GM12878 (cell line): ENCODE measurements around the gene RNF34. TPM values are rescaled to one million over a fixed set of nuclear protein-coding genes. Genes with fewer than 3 reads are reported as not detected.

ENCODE experiments used
- ATAC-seq: fragments of 200-7000 bp; cut with Tn5 transposase; 3 replicates; pipeline ENCODE4 v1.9.1; 2020; ENCODE audit warnings: mild to moderate bottlenecking, moderate library complexity
- BruUV-seq: library from RNA; stranded (reverse); fragments of 400-500 nt; replicated peaks from 2 replicates; lab custom pipeline; 2021; lab: Mats Ljungman, UMichigan
- CTCF ChIA-PET: fragments of 300-600 bp; sonication (Branson Sonifier 250); formaldehyde crosslinking; extraction: SDS; loops from one replicate; lab custom pipeline; 2021; ENCODE audit warnings: inconsistent platforms; lab: Yijun Ruan, JAX
- POLR2A ChIA-PET: fragments of 350-600 bp; formaldehyde crosslinking; extraction: SDS; loops from one replicate; lab custom pipeline; 2021; ENCODE audit warnings: inconsistent platforms; lab: Charles Lee
- RAD21 ChIA-PET: fragments of 300-600 bp; sonication (Branson Sonifier 250); formaldehyde crosslinking; loops from one replicate; lab custom pipeline; 2023; ENCODE audit warnings: antibody characterized with exemption; ENCODE audit not compliant: unreplicated experiment; lab: Charles Lee
- SMC1A ChIA-PET: fragments of 300-600 bp; sonication (Branson Sonifier 250); formaldehyde crosslinking; loops from one replicate; lab custom pipeline; 2023; ENCODE audit not compliant: unreplicated experiment, uncharacterized antibody; lab: Charles Lee
- DNase-seq: peaks from one replicate; pipeline ENCODE4 v3.0.0-alpha.2; 2011; ENCODE audit warnings: low read depth, low spot score
- FAIRE-seq: peaks from 3 replicates; lab custom pipeline; 2011; peaks lifted over from hg19 to GRCh38; lab: Jason Lieb, UNC
- H2AFZ ChIP-seq: 2 replicates; pipeline ENCODE4 v1.6.0; 2011; ENCODE audit warnings: low read depth, low read length, control low read depth; ENCODE audit not compliant: control insufficient read depth
- H3K27ac ChIP-seq: 2 replicates; pipeline ENCODE4 v1.5.1; 2011; ENCODE audit warnings: control low read depth; ENCODE audit not compliant: control insufficient read depth, insufficient read depth
- H3K27me3 ChIP-seq, 2 experiments: replicated peaks in 1 of 2; 2 replicates each; pipeline versions ENCODE4 v1.6.0 to v1.6.1; 2011; ENCODE audit warnings: low read length in 1 of 2; ENCODE audit not compliant: control insufficient read depth in 2 of 2, insufficient read depth in 2 of 2
- H3K36me3 ChIP-seq, 2 experiments: 2 replicates each; pipeline ENCODE4 v1.5.1; 2011; ENCODE audit warnings: low read length in 1 of 2; ENCODE audit not compliant: control insufficient read depth in 2 of 2, insufficient read depth in 2 of 2
- H3K4me1 ChIP-seq: 2 replicates; pipeline ENCODE4 v1.6.1; 2011; ENCODE audit warnings: mild to moderate bottlenecking, low read length, moderate library complexity, mixed read lengths; ENCODE audit not compliant: control insufficient read depth, insufficient read depth
- H3K4me2 ChIP-seq: 2 replicates; pipeline ENCODE4 v1.6.0; 2011; ENCODE audit warnings: control low read depth; ENCODE audit not compliant: control insufficient read depth, insufficient read depth
- H3K4me3 ChIP-seq: fragments of 200-600 bp; sonication (generic); 2 replicates; pipeline ENCODE4 v1.5.1; 2016
- H3K79me2 ChIP-seq: 2 replicates; pipeline ENCODE4 v1.6.0; 2011; ENCODE audit warnings: low read length; ENCODE audit not compliant: control insufficient read depth, insufficient read depth
- H3K9ac ChIP-seq: 2 replicates; pipeline ENCODE4 v1.8.0; 2011; ENCODE audit warnings: low read length, control low read depth, mixed read lengths; ENCODE audit not compliant: control insufficient read depth, insufficient read depth
- H3K9me3 ChIP-seq: replicated peaks from 3 replicates; pipeline ENCODE4 v1.5.1; 2011; ENCODE audit warnings: mild to moderate bottlenecking, low read length; ENCODE audit not compliant: control insufficient read depth, insufficient read depth
- H4K20me1 ChIP-seq: 2 replicates; pipeline ENCODE4 v1.6.0; 2011; ENCODE audit not compliant: control insufficient read depth, insufficient read depth
- E2F8 ChIP-seq: fragments of 450-650 bp; IDR thresholded peaks from 2 replicates; pipeline ENCODE4 v1.6.1; 2018; ENCODE audit warnings: mild to moderate bottlenecking, low read depth, moderate library complexity; ENCODE audit not compliant: partially characterized antibody
- FOXK2 ChIP-seq: fragments of 450-650 bp; IDR thresholded peaks from 2 replicates; pipeline ENCODE4 v1.6.1; 2017; ENCODE audit warnings: mild to moderate bottlenecking, moderate library complexity
- JUNB ChIP-seq: IDR thresholded peaks from 2 replicates; pipeline ENCODE4 v1.6.1; 2016; ENCODE audit warnings: antibody characterized with exemption, mild to moderate bottlenecking
- REST ChIP-seq: IDR thresholded peaks from 2 replicates; pipeline ENCODE4 v1.6.1; 2012; ENCODE audit warnings: mild to moderate bottlenecking, low read depth, low read length
- SREBF1 ChIP-seq: IDR thresholded peaks from 2 replicates; pipeline ENCODE4 v1.6.1; 2012; ENCODE audit warnings: mild to moderate bottlenecking, low read length
- SUPT20H ChIP-seq: IDR thresholded peaks from 2 replicates; pipeline ENCODE4 v1.6.1; 2011; ENCODE audit warnings: low read depth, mild to moderate bottlenecking, low read length, moderate library complexity, borderline replicate concordance; ENCODE audit not compliant: control insufficient read depth
- TAF1 ChIP-seq: IDR thresholded peaks from 2 replicates; pipeline ENCODE4 v1.6.1; 2011; ENCODE audit warnings: mild to moderate bottlenecking, low read depth, low read length, borderline replicate concordance
- TCF12 ChIP-seq: IDR thresholded peaks from 2 replicates; pipeline ENCODE4 v1.6.1; 2011; ENCODE audit warnings: low read depth, mild to moderate bottlenecking, low read length
- ZNF274 ChIP-seq: IDR thresholded peaks from one replicate; pipeline ENCODE4 v1.8.0; 2011; ENCODE audit not compliant: insufficient read length, insufficient read depth
- ZNF592 ChIP-seq: fragments of 450-650 bp; IDR thresholded peaks from 2 replicates; pipeline ENCODE4 v1.6.1; 2017; ENCODE audit warnings: mild to moderate bottlenecking, moderate library complexity
- WGBS: methylation state at CpG from one replicate; pipeline ENCODE4 v1.1.6; 2016; ENCODE audit warnings: low lambda C conversion rate; ENCODE audit not compliant: insufficient replicate concordance, insufficient coverage; ENCODE audit errors: missing lambda C conversion rate; 5-methylcytosine and 5-hydroxymethylcytosine counted together
- in situ Hi-C: fragments of 300-500 bp; cut with MboI; formaldehyde crosslinking; loops from 9 replicates; pipeline ENCODE4 v1.14.3; 2018; ENCODE audit warnings: mixed read lengths
- intact Hi-C: fragments of 100-400 bp; cut with micrococcal nuclease; formaldehyde crosslinking; loops from one replicate; pipeline ENCODE4 v1.14.2; 2022; ENCODE audit not compliant: unreplicated experiment
- polyA plus RNA-seq, 11 experiments: library from polyadenylated mRNA; depleted of rRNA in 4 of 11; unstranded in 6 of 11; stranded (reverse) in 5 of 11; fragments of >200 nt; fragmentation: Nextera tagmentation in 4 of 11; fragmentation: Illumina TruSeq in 1 of 11; extraction: Ambion mirVana in 4 of 11; extraction: Trizol in 1 of 11; gene quantifications; 1 replicate in 1 of 11; 2 replicates in 10 of 11; pipeline versions ENCODE4 v1.2.1 to v1.2.3, GENCODE V29; 2011 to 2016; ENCODE audit warnings: inconsistent platforms in 2 of 11, missing spikeins in 2 of 11, low read depth in 1 of 11
- total RNA-seq, 4 experiments: library from RNA; depleted of rRNA in 3 of 4; stranded (reverse); fragments of >200 nt in 3 of 4; fragmentation: Illumina TruSeq in 1 of 4; extraction: Trizol in 1 of 4; gene quantifications; 2 replicates each; pipeline versions ENCODE4 v1.2.1 to v1.2.3, GENCODE V29; 2013 to 2021

RNF34 gene
- total and polyA plus RNA-seq, 10 of the 15 experiments (the other 5 are each of a cell fraction or from before 2014, with no cell fraction given), result 63.6 to 199 (median 115) TPM

GRCh38 chr12:121455766-121456420, 56.0 kb downstream of the RNF34 start (continued):
- TF ChIP-seq REST, result no peak
- TF ChIP-seq ZNF274, result no peak

- no TSS peak for BruUV-seq
- ChIA-PET POLR2A (no interaction called here), SMC1A (no interaction called here), CTCF (interaction anchor here (0.6 kb wide), 1 partner anchor 14 kb away, joined by 3 read pairs; no protein-coding TSS in a partner anchor), RAD21 (no interaction called here)
- Histone ChIP-seq H3K36me3 (peaks cover 11 to 14% of the 10 kb centered on the region in 2 experiments; a peak in 3 of 4 replicates), H3K9me3 (no peaks in the 10 kb centered on the region), H3K79me2 (peaks cover 63% of the 10 kb centered on the region), H3K4me3 (no peak overlapping the region), H3K27ac (no peak overlapping the region), H3K4me2 (no peak overlapping the region), H3K27me3 (no peaks in the 10 kb centered on the region), H3K4me1 (peaks cover 12% of the 10 kb centered on the region), H3K9ac (no peak overlapping the region), H2AFZ (no peak overlapping the region), H4K20me1 (peaks cover 12% of the 10 kb centered on the region)
- FAIRE-seq (no peak), DNase-seq (no peak), ATAC-seq (no peak)
- in situ Hi-C loops, result no loop called here
- WGBS, result 77% methylated on average over 8 of the region's 8 CpGs
- intact Hi-C loops, result no loop called here
- no peak for TF ChIP-seq E2F8
- TF ChIP-seq TCF12, result no peak
- no peak for TF ChIP-seq ZNF592
- TF ChIP-seq SREBF1, result no peak
- no peak for TF ChIP-seq TAF1
- TF ChIP-seq JUNB, result no peak
- TF ChIP-seq FOXK2, result no peak
- TF ChIP-seq SUPT20H, result no peak
These were observed 56.6 kb downstream of the RNF34 start for GRCh38 chr12:121456551-121456950.
